Endothelial cell of umbilical vein (primary cell): ENCODE results near the gene RAB7B. TPM values are rescaled to one million over a fixed set of nuclear protein-coding genes. Genes with fewer than 3 reads are reported as not detected.

Experiments
- BruUV-seq: library from RNA; stranded (reverse); fragments of 400-500 nt; replicated peaks from 2 replicates; lab custom pipeline; 2021; lab: Mats Ljungman, UMichigan
- CTCF ChIA-PET: fragments of 300-600, 350-600 bp; sonication (Branson Sonifier 250); formaldehyde crosslinking; loops from one replicate; lab custom pipeline; 2021; ENCODE audit warnings: antibody characterized with exemption, inconsistent platforms; lab: Charles Lee
- POLR2A ChIA-PET: fragments of 300-600, 350-600 bp; sonication (Branson Sonifier 250); formaldehyde crosslinking; loops from one replicate; lab custom pipeline; 2021; ENCODE audit warnings: antibody characterized with exemption, inconsistent platforms; lab: Charles Lee
- DNase-seq: peaks from one replicate; pipeline ENCODE4 v3.0.0-alpha.2; 2011; ENCODE audit warnings: low read depth, low spot score
- FAIRE-seq: peaks from 2 replicates; lab custom pipeline; 2011; peaks lifted over from hg19 to GRCh38; lab: Jason Lieb, UNC
- H2AFZ ChIP-seq: 2 replicates; pipeline ENCODE4 v1.6.0; 2012; ENCODE audit warnings: low read depth, low read length, control low read depth, inconsistent platforms
- H3K27ac ChIP-seq: 2 replicates; pipeline ENCODE4 v1.5.1; 2011; ENCODE audit warnings: low read depth, mild to moderate bottlenecking, control low read depth, low read length, moderate library complexity; ENCODE audit not compliant: insufficient read depth
- H3K27me3 ChIP-seq, 2 experiments: 2 replicates each; pipeline versions ENCODE4 v1.6.0 to v1.6.1; 2011; ENCODE audit warnings: low read length in 2 of 2, mixed read lengths in 1 of 2; ENCODE audit not compliant: control insufficient read depth in 2 of 2, insufficient read depth in 2 of 2
- H3K36me3 ChIP-seq, 2 experiments: 2 replicates in 1 of 2; 3 replicates in 1 of 2; pipeline ENCODE4 v1.5.1; 2011; ENCODE audit warnings: low read length in 2 of 2, mild to moderate bottlenecking in 1 of 2, moderate library complexity in 1 of 2; ENCODE audit not compliant: control insufficient read depth in 2 of 2, insufficient read depth in 2 of 2; ENCODE audit errors: extremely low read depth in 1 of 2
- H3K4me1 ChIP-seq: 3 replicates; pipeline ENCODE4 v1.5.1; 2011; ENCODE audit warnings: mild to moderate bottlenecking, low read length; ENCODE audit not compliant: control insufficient read depth, insufficient read depth; ENCODE audit errors: extremely low read depth
- H3K4me2 ChIP-seq: 2 replicates; pipeline ENCODE4 v1.6.1; 2011; ENCODE audit warnings: low read length, control low read depth, mixed read lengths; ENCODE audit not compliant: insufficient read depth
- H3K4me3 ChIP-seq, 3 experiments: fragments of 200-600 bp in 1 of 3; sonication (generic), shearing (Covaris generic) in 1 of 3; replicated peaks in 1 of 3; 2 replicates each; pipeline ENCODE4 v1.5.1; 2011 to 2016; ENCODE audit warnings: control low read depth in 3 of 3, low read length in 3 of 3, mild to moderate bottlenecking in 2 of 3, inconsistent platforms in 1 of 3, low read depth in 1 of 3, moderate library complexity in 1 of 3; ENCODE audit not compliant: insufficient read depth in 1 of 3
- H3K79me2 ChIP-seq: 2 replicates; pipeline ENCODE4 v1.6.0; 2012; ENCODE audit warnings: low read length, inconsistent platforms; ENCODE audit not compliant: control insufficient read depth, insufficient read depth
- H3K9ac ChIP-seq: replicated peaks from 2 replicates; pipeline ENCODE3; 2011; ENCODE audit warnings: low read length, control low read depth; ENCODE audit not compliant: insufficient read depth; ENCODE audit errors: extremely low read depth
- H3K9me1 ChIP-seq: replicated peaks from 3 replicates; pipeline ENCODE4 v1.6.0; 2011; ENCODE audit warnings: mild to moderate bottlenecking, low read length; ENCODE audit not compliant: control insufficient read depth, insufficient read depth; ENCODE audit errors: extremely low read depth
- H3K9me3 ChIP-seq: replicated peaks from 2 replicates; pipeline ENCODE4 v1.5.1; 2012; ENCODE audit warnings: low read length, inconsistent platforms; ENCODE audit not compliant: control insufficient read depth, insufficient read depth
- H4K20me1 ChIP-seq: replicated peaks from 2 replicates; pipeline ENCODE3; 2011; ENCODE audit warnings: mild to moderate bottlenecking, low read length; ENCODE audit not compliant: control insufficient read depth, insufficient read depth; ENCODE audit errors: extremely low read depth
- CTCF ChIP-seq, 2 donors: IDR thresholded peaks; 1 replicate in 1 of 2; 2 replicates in 1 of 2; pipeline ENCODE4 v1.5.1; 2011; ENCODE audit warnings: low read length in 2 of 2, mild to moderate bottlenecking in 2 of 2, moderate library complexity in 2 of 2, control low read depth in 1 of 2, inconsistent platforms in 1 of 2, low read depth in 1 of 2; ENCODE audit not compliant: insufficient read depth in 1 of 2; ENCODE audit errors: extremely low read depth in 1 of 2
- EZH2 ChIP-seq: IDR thresholded peaks from 2 replicates; pipeline ENCODE4 v1.6.1; 2012; ENCODE audit warnings: borderline replicate concordance, low read depth, mild to moderate bottlenecking, moderate library complexity, low read length, inconsistent platforms; ENCODE audit not compliant: severe bottlenecking
- FOS ChIP-seq: IDR thresholded peaks from 2 replicates; pipeline ENCODE4 v1.6.1; 2011; ENCODE audit warnings: mild to moderate bottlenecking, low read length, moderate library complexity, borderline replicate concordance; ENCODE audit not compliant: insufficient read depth
- GATA2 ChIP-seq: IDR thresholded peaks from 2 replicates; pipeline ENCODE4 v1.7.0; 2011; ENCODE audit warnings: low read depth, mild to moderate bottlenecking, moderate library complexity, mixed read lengths, low read length; ENCODE audit not compliant: insufficient read length, insufficient read depth
- JUN ChIP-seq: IDR thresholded peaks from 2 replicates; pipeline ENCODE4 v1.6.1; 2011; ENCODE audit warnings: borderline replicate concordance, low read depth; ENCODE audit not compliant: insufficient read length, insufficient read depth
- MYC ChIP-seq: IDR thresholded peaks from one replicate; pipeline ENCODE4 v1.6.1; 2011; ENCODE audit warnings: mild to moderate bottlenecking, low read depth, low read length
- POLR2A ChIP-seq: IDR thresholded peaks from 2 replicates; pipeline ENCODE4 v1.6.1; 2012; ENCODE audit warnings: low read depth, mild to moderate bottlenecking, control low read depth, low read length
- POLR2AphosphoS5 ChIP-seq: IDR thresholded peaks from 2 replicates; pipeline ENCODE4 v1.6.1; 2012; ENCODE audit warnings: low read depth, mild to moderate bottlenecking, control low read depth, low read length, moderate library complexity; ENCODE audit not compliant: insufficient read depth
- dilution Hi-C: fragments of 300-500 bp; cut with MboI; formaldehyde crosslinking; loops from one replicate; pipeline ENCODE4 v1.15.0; 2019; ENCODE audit warnings: low sequenced_read_pairs; ENCODE audit not compliant: extremely low pct_ligation_motif_present
- intact Hi-C: fragments of 100-400 bp; cut with micrococcal nuclease; formaldehyde crosslinking; loops from one replicate; pipeline ENCODE4 v1.10.0; 2022
- polyA plus RNA-seq, 4 experiments: library from polyadenylated mRNA; depleted of rRNA in 3 of 4; stranded (reverse) in 3 of 4; unstranded in 1 of 4; fragments of >200 nt; gene quantifications; 2 replicates each; pipeline versions ENCODE4 v1.2.1 to v1.2.3, GENCODE V29; 2011 to 2012; ENCODE audit warnings: missing spikeins in 1 of 4
- total RNA-seq: library from RNA; stranded (reverse); gene quantifications from 2 replicates; pipeline ENCODE4 v1.2.3, GENCODE V29; 2021
- TF ChIP-seq, protein P1 (sequence below): IDR thresholded peaks from 2 replicates; pipeline ENCODE4 v1.6.1; 2011; ENCODE audit not compliant: insufficient read depth, insufficient read length

The RAB7B gene
- total and polyA plus RNA-seq, 2 donors (not counting 3 experiments of a cell fraction or from before 2014, with no cell fraction given): 0.15 TPM; not detected in 1

DNA sequence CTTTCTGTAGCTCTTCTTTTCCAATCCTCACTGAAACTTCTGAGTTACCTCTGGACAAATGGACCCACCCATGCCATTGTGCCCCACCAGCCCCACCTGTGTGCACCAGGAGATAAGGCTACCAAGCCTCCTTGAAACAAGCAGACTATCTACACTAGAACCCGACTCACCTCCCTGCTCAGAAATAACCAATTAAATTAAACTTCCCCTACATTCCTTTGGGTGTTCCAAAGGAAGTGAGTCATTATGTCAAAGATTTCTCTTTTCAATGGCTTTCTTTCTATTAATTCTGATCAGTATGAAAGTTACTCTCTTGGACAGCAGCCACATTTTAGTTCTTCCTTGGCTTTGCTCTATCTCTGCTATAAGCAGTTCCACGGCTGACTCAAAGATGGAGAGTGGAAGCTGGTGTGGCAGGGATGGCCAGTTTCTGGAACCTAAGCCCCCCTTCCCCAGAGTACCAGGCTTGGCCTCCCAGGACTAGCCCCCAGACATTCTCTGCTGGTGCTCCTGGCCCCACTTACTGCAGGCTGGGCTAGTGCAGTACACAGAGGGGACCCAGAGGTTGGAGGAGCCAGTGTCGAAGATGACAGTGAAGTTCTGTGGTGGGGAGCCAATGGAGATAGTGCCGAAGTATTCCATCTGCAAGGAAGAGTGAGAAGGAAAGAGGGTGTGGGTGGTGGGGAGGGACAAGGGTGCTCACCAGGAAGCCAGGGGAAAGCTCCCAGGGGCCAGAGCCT lies 18.6 kb upstream of the RAB7B start:
- ChIA-PET POLR2A (no interaction called here), CTCF (interaction anchor here (0.6 to 3.0 kb wide), 6 partner anchors 10 to 85 kb away, joined by 3 to 16 read pairs (median 4); no protein-coding TSS in a partner anchor)
- Histone ChIP-seq H3K27ac (peak overlapping the region; percentile 38), H3K9me1 (no peaks in the 10 kb centered on the region), H2AFZ (peak overlapping the region; percentile 23), H3K36me3 (no peaks in the 10 kb centered on the region), H3K79me2 (no peaks in the 10 kb centered on the region), H3K4me3 (no peak overlapping the region), H4K20me1 (no peaks in the 10 kb centered on the region), H3K4me1 (peaks cover 13% of the 10 kb centered on the region), H3K27me3 (no peaks in the 10 kb centered on the region), H3K4me2 (peak overlapping the region; percentile 5), H3K9me3 (no peaks in the 10 kb centered on the region), H3K9ac (no peak overlapping the region)
- dilution Hi-C loops (no loop called here), intact Hi-C loops (no loop called here)
- DNase-seq (peak; percentile 44), FAIRE-seq (peak; percentile 81)
- TF ChIP-seq JUN (peak; percentile 58), FOS (peak; percentile 63)
- TF ChIP-seq, protein P1, sequence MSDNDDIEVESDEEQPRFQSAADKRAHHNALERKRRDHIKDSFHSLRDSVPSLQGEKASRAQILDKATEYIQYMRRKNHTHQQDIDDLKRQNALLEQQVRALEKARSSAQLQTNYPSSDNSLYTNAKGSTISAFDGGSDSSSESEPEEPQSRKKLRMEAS: no peak
- no TSS peak for BruUV-seq

DNA sequence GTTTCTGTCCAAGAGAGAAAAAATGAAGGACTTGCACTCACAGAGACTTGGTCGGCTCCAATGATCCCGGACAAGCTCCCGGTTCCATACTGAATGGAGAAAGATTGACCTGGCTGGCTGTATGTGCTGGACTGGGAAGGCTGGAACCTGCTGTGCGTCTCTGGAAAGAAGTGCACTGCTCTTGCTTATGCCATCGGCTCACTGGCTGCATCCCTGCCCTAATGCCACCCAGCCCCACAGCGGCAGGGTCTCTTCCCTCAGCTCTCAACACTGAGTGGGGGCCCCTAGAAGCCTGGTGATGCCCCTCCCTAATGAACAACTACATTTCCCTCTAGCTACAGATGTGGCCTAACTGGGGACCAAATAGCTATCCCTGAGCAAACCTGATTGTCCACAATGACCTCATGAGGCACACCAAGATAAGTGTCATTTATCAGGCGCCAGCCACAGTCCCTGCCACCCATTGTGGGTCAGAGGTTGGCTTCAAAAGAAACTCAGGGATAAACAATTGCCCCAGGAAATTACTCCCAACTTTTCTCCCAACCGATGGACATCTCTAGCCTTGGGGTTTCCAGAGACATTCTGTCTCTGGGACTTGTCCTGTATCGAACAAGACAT lies 17.9 kb upstream of the RAB7B start:
- Histone ChIP-seq H3K36me3 (no peaks in the 10 kb centered on the region), H3K79me2 (no peaks in the 10 kb centered on the region), H3K9me1 (no peaks in the 10 kb centered on the region), H3K4me3 (no peak overlapping the region), H3K4me2 (peak overlapping the region; percentile 5), H2AFZ (peak overlapping the region; percentile 23), H3K9ac (no peak overlapping the region), H3K27me3 (no peaks in the 10 kb centered on the region), H3K27ac (peak overlapping the region; percentile 36), H3K4me1 (peaks cover 13% of the 10 kb centered on the region), H4K20me1 (no peaks in the 10 kb centered on the region), H3K9me3 (no peaks in the 10 kb centered on the region)
- dilution Hi-C loops: no loop called here
- CTCF ChIA-PET: interaction anchor here (0.6 to 3.0 kb wide), 6 partner anchors 10 to 85 kb away, joined by 3 to 16 read pairs (median 4); no protein-coding TSS in a partner anchor
- FAIRE-seq (no peak), DNase-seq (no peak)
- no peak for TF ChIP-seq GATA2
- no peak for TF ChIP-seq EZH2
- TF ChIP-seq, protein P1: no peak
- no peak for TF ChIP-seq JUN
- TF ChIP-seq CTCF (IDR thresholded peaks at IDR 0.05; ENCODE audit: extremely low read depth in 1 of 2, insufficient read depth in 1 of 2, low read depth in 1 of 2, low read length in 2 of 2): no peak
- no peak for TF ChIP-seq POLR2AphosphoS5
- TF ChIP-seq FOS: no peak
- TF ChIP-seq POLR2A: no peak
- TF ChIP-seq MYC: no peak
- POLR2A ChIA-PET: no interaction called here
- intact Hi-C loops: no loop called here
- no TSS peak for BruUV-seq
